Measurements from ENCODE around the gene PMM1.

GRCh38 chr22:41531715-41532477 lies 57.7 kb downstream of the PMM1 start:
- TF ChIP-seq KLF11 (CRISPR knock-in tag; IDR thresholded peaks at IDR 0.05) = no peak
- TF ChIP-seq CTCF (CRISPR knock-in tag; IDR thresholded peaks at IDR 0.05) = no peak
- TF ChIP-seq RFX5 (IDR thresholded peaks at IDR 0.05; ENCODE audit: low read depth, low read length) = no peak
- TF ChIP-seq ZNF136 (CRISPR knock-in tag; IDR thresholded peaks at IDR 0.05; ENCODE audit: low read depth) = no peak
- TF ChIP-seq SMAD1 (CRISPR knock-in tag; IDR thresholded peaks at IDR 0.05; ENCODE audit: borderline replicate concordance, low read depth) = no peak
- no peak for TF ChIP-seq IKZF5 (CRISPR knock-in tag; IDR thresholded peaks at IDR 0.05)
- no peak for TF ChIP-seq AFF4 (CRISPR knock-in tag; IDR thresholded peaks at IDR 0.05)

Measured in HepG2 (cell line).